Stimulated activated CD4-positive, alpha-beta T cell treated with anti-CD3 and anti-CD28 coated beads, Interleukin-12 subunit alpha, Interleukin-12 subunit beta, amount 100 ng/mL, for 48 hours (primary cell): ENCODE data around the gene GMPR2.

Source experiments
- DNase-seq, 3 donors: peaks; one replicate each; pipeline ENCODE4 v3.0.0-alpha.2; 2020; ENCODE audit warnings: low read depth in 2 of 3, low spot score in 1 of 3

Gene GMPR2

GRCh38 chr14:24250354-24250753 is 17.6 kb downstream of the GMPR2 start:
- no peak for DNase-seq

DNA sequence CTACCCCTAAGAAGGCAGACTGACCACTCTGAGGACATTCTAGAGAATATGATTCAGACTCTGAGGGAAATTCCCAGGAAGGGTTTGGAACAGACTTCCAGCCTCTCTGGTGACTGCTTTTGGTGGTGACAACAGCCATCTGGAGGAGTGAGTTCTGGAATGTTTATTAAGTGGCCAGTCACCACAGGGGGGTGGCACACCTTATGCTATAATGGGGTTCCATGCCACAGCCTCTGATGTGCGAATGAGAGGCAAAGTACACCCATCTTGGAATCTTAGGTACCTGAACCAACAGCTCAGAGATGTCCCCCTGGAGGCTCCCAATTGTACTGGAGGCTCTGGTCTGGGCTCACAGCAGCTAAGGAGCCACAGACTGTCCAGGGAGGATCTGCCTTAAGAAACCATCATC is 19.2 kb downstream of the GMPR2 start:
- DNase-seq, result no peak

DNA sequence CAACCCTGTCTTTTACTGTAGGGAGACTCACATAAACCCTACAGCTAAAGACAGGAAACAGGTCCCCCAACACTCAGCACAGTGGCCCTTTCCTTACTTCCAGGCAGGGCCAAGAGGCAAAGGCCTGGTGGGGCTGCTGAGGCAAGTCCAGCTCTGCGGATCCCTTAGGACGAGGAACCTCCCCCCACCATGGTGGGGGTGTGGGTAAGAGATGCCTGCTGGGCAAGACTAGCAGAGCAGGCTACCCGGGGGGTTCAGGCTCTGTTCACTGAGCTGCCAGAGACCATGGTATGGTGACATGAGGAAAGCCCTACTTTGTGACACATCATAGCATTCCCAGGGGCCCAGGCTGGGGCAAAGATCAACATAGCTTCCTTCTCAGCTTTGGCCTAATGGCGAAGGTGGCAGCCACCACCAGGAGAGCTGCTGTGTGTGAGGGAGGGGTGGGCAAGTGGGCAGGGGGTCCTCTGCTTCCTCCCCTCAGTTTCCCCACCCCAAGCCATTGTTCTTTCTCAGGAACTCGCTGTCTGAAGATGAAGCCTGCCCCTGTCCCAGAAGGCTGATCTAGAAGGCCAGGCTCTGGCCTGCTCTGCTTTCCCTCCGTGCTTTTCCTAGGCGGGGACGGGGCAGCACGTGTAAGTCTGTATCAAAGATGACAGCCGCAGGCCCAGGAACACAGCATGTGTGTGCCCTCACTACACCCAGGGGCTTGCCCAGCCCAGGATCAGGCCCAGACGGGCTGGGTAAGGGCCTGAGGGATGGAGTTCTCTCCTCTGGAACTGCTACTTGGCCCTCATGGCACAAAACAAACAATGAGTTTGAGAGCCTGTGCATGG is 19.8 kb downstream of the GMPR2 start:
- no peak for DNase-seq

- DNase-seq, result no peak
Observed at GRCh38 chr14:24253936-24254335, 21.2 kb downstream of the GMPR2 start.

- no peak for DNase-seq
Observed at GRCh38 chr14:24254630-24255392, 22.1 kb downstream of the GMPR2 start.

GRCh38 chr14:24255438-24255837 is 22.7 kb downstream of the GMPR2 start:
- no peak for DNase-seq

- DNase-seq, result no peak
Observed at GRCh38 chr14:24255931-24256711, 23.4 kb downstream of the GMPR2 start.

DNA sequence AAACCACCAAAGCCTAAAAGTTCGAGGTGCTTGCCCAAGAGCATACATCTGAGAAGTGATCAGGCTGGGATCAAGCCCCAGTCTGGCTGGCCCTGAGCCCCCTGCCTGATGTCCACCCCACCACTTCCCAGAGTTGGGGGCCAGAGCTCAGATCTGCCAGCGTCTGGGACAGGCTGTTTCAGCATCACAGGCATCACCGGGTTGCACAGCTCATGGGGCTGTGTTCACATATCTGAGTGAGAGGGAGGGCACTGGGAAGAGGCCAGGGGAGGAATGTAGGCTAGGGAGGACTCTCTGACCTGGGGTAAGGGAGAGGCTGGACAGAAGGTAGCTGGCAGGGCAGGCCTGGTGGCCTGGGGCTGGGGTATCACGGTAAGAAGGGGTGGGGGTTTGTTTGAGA is 24.2 kb downstream of the GMPR2 start:
- DNase-seq, result no peak

DNA sequence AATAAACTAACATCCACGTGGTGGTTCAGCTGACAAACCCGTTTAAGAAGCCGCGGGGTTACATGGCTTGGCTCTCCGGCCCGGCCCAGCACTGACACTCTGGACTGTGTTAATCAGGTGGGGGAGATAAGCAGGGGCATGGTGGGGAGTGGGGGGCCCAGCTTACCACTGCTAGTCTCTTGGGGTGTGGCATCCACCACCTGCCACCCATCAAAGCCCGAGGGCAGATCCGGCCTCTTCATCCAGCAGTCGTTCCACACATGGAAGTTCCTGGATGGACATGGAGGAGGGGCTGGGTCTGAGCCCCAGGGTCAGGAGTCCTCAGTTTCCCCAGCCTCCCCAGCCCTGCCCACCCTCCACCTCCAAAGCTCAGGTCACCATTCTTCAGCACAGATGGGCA is 25.4 kb downstream of the GMPR2 start:
- no peak for DNase-seq

- no peak for DNase-seq
Observed at GRCh38 chr14:24258548-24259265, 26.0 kb downstream of the GMPR2 start.

- no peak for DNase-seq
Observed at GRCh38 chr14:24259282-24260025, 26.7 kb downstream of the GMPR2 start.

- no peak for DNase-seq
Observed at GRCh38 chr14:24260026-24260779, 27.5 kb downstream of the GMPR2 start.

DNA sequence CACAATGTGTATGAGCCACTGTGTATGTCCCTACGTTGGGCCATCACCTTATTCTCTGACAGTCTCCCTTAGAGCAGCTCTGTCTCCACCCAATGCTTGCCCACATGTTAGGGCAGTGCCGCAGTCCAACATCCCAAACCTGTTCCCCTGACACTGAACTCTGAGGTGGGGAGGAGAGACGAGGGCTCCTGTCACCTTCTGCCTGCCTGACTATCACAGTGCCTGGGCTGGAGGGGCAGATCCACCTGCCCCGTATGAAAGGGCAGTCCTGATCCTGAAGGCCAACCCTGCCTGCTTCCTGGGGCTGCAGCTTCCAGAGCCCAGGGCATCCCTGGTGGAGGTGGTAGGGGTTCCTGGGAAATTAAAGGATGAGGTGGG is 28.0 kb downstream of the GMPR2 start:
- DNase-seq, result no peak

DNA sequence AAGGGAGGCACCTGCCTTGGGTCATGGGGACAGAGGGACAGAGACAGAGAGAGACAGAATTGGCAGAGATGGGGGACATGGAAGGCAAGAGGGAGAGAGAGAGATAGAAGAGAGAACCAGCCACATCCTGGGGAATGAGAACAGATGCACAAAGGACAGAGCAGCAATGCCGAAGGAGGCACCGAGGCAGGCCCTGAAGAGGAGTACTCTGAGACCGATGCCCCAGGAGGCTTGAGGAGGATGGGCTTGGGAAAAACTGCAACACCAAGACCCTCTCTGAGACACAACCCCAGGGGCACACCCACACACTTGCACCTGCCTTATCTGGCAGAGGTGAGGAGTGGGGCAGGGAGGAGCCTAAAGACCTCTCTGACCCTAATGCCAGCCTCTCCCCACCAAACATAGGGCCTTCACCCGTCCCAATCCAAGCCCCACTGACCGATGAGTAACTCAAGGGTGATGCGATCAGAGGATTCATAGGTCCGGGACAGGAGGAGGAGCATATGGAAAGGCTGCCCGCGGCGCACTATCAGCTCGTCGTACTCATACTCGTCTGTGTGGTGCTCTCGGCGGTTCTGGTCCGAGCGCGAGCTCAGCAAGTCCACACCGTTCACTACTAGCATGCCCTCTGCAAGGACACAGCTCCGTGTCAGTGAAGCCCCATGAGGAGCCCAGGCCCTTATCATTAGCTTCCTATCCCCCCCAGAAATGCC is 28.7 kb downstream of the GMPR2 start:
- no peak for DNase-seq

- DNase-seq, result no peak
Observed at GRCh38 chr14:24261969-24262327, 29.2 kb downstream of the GMPR2 start.

- DNase-seq, result no peak
Observed at GRCh38 chr14:24262821-24263733, 30.3 kb downstream of the GMPR2 start, which contains the start of gene TGM1. TGM1 (minus strand) TSS chr14:24263177; CDS start chr14:24262352, 825 bp downstream.

- no peak for DNase-seq
Observed at GRCh38 chr14:24263848-24264247, 31.1 kb downstream of the GMPR2 start.

GRCh38 chr14:24264298-24264697 is 31.6 kb downstream of the GMPR2 start:
- no peak for DNase-seq
